Measurements from ENCODE around the gene TTLL9.

The TTLL9 gene

GRCh38 chr20:31837896-31838397 is 32.5 kb upstream of the TTLL9 start:
- DNase-seq: no peak

DNA sequence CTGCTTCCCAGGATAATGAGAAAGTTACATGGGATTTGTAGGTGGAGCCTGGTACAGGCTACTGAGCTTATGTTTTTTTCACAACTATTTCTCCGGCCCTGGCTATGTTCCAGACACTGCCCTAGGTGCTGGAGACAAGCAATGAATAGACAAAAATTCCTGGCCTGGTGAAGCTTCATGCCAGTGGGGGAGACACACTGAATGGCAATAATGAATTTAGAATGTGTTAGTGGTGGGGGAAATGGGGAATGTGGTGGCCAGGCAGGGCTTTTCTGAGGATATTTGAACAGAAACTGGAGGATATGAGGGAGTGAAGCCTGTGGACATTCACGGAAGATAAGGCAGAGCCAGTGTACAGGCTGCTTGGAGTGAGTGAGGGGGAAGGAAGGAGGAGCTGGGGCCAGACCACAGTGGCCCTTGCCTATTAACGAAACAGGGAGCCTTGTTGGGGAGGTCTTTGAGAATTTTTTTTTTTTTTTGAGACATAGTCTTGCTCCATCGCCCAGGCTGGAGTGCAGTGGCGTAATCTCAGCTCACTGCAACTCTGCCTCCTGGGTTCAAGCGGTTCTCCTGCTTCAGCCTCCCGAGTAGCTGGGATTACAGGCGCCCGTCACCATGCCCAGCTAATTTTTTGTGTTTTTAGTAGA is 31.7 kb upstream of the TTLL9 start:
- no peak for DNase-seq

DNA sequence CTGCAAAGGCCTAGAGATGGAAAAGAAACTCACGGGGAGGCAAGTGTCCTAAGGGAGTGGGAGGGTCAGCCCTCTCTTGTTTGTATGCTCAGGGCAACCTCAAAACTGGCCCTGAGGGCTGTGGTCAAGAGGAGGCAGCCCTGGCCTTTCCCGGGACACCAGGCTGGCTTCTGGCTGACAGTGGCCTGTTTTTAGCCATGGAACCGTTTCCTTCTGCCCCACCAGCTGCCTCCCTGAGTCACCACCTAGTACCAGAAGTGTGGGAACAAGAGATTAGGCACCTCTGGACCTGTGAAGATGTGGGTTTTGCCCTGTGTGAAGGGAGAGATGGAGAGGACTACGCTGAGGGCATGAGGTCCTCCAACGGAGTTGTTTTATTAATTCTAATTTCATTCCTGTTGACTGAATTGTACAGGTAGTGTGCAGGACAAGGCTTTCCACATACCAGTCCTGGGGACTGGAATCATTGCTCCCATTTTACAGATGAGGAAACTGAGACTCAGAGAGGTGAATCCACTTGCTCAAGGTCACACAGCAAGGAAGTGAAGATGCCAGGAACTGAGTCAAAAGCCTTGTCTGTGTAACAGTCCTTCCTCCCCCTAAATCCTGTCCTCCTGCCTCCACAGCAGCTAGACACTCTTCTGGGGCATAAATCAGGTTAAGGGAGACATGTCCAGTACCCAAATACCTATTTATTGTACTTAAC is 30.5 kb upstream of the TTLL9 start:
- no peak for DNase-seq

GRCh38 chr20:31840906-31841816 is 29.3 kb upstream of the TTLL9 start:
- DNase-seq: no peak

DNA sequence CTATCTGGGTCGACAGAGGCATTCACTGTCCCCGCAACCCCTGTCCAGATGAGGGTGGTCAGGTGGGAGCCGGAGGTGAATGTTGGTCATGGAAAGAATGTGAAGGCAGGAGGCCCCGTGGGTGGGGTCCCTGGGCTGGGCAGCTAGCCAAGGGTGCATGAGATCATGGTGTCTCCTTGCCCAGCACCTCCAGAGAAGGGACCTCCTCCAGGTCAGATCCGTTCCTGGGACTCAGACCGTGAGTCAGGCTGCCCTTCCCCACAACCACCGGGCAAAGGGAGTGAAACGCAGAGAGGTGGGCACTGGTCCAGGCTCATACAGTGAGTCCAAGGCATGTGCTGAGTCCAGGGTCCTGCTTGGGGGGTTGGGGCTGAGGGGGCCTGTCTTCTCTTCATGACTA is 28.5 kb upstream of the TTLL9 start:
- DNase-seq: no peak

GRCh38 chr20:31842471-31843157 is 27.8 kb upstream of the TTLL9 start:
- DNase-seq: no peak

- DNase-seq: no peak
These were observed 27.1 kb upstream of the TTLL9 start for GRCh38 chr20:31843288-31843687.

DNA sequence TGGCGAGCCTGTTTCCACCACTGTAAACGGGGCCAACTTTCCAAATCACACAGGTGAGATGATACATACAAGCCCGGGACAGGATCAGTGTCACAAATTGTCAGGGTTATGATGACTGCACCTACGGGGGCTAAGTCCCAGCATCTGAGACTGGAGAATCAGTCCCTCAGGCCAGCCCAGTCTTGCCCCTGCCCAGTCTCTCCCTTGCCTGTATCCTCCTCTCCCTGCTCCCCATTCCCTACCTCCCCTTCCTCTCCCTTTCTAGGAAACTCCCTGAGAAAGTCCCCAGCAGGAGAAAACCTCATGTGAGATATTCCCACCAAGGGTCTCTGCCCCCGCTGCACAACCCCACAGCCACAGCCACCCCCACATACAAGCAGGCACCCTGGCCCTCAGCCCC is 26.6 kb upstream of the TTLL9 start:
- no peak for DNase-seq

GRCh38 chr20:31844737-31845299 is 25.6 kb upstream of the TTLL9 start:
- DNase-seq: no peak

DNA sequence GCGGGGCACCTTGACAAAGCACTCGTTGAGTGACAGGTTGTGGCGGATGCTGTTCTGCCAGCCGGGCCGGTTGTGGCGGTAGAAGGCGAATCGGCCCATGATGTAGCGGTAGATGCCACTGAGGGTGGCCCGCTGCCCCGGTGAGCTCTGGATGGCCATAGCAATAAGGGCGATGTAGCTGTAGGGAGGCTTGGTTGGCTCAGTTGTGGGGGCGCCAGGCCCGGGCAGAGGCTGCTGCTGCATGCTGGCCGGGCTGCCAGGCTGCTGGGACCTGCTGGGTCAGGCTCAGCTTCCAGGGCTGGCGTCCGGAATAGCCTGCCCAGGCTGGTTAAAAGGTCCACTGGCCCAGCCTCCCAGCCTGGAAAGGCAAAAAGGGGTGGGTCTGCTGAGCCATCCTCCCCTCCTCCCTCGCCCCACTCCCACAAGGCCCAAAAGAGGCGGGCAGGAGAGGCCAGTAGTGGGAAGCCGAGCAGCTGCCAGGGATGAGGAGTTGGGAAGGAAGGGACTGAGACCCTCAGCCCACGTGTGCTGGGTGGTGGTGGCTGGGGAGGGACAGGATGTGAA is 25.1 kb upstream of the TTLL9 start, which contains the start of gene FOXS1:
Gene FOXS1 (minus strand): TSS at position 305 of the 564 bp plus-strand sequence. CDS start 62 bp downstream, at position 243.
- DNase-seq: no peak

GRCh38 chr20:31846793-31847138 is 23.7 kb upstream of the TTLL9 start:
- DNase-seq: no peak

DNA sequence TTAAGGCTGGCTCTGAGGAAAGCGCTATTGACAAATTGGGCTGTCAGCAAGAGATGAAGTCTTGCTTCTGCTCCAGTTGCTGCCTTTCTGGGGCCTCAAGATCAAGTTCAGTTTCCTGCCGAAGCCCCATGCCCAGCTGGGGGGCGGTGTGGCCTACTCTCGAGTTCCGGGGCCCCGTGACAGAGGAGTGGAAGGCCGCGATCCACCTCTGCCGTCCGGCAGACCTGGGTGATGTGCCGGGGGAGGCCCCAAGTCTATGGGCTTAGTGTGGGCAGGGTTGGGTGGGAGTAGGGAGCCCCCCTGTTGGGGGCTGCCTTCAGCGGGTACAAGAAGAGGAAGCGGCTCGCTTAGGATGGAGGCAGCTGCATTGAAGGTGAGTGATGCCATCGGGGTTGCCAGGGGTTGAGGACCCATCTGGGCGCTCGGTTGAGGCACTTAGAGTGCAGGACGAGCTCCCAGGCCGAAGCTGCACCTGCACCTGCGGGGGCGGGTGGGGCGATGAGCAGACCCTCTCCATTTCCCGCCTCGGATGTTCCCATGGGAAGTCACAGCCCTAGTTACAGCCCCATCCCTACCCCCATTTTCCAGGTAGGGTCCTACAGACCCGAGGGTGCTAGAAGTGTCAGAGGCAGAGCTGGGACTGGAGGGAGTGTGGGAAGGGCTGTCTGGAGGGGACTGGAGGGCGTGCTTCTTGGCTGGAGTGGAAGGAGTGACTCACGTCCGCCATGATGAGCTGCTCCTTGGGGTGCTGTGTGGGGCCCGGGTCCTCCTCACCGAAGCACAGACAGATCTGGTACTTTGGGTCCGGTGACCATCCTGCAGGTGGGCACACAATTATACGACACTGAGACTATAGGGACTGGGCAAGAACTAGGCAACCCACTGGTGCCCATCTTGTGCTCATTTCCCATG is 22.1 kb upstream of the TTLL9 start:
- no peak for DNase-seq

- no peak for DNase-seq
These were observed 21.0 kb upstream of the TTLL9 start for GRCh38 chr20:31849306-31849930.

DNA sequence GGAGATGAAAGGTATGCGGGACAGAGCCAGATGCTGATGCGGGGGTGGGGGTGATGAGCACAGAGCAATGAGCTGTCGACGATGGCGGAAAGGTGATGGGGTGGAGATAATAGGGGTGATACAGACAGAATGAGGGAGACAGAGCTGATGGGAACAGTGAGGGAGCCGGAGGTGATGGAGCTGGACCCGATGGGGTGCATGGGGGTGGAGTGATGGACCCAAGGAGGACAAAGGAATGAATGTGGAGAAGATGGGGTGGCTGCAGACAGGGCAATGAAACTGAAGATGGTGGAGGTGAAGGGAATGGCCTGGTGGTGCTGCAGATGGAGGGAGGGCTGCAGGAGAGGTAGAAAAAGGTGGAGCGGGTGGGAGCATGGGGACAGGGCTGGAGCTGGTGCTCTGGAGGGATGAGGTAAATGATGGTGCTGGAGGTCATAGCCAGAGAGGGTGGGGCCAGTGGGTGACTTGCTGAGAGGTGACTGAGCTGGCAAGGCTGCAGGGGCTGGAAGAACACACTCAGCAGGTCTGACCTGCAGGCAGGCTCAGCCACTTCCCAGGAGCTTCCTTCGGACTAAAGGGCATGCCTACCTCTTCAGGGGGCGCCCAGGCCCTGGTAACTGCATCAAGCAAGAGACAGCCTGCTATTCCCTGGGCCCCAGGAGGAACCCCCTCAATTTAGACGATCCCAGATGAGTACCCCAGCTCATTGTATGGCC is 19.0 kb upstream of the TTLL9 start:
- no peak for DNase-seq

- DNase-seq: no peak
These were observed 17.0 kb upstream of the TTLL9 start for GRCh38 chr20:31853481-31853880.

DNA sequence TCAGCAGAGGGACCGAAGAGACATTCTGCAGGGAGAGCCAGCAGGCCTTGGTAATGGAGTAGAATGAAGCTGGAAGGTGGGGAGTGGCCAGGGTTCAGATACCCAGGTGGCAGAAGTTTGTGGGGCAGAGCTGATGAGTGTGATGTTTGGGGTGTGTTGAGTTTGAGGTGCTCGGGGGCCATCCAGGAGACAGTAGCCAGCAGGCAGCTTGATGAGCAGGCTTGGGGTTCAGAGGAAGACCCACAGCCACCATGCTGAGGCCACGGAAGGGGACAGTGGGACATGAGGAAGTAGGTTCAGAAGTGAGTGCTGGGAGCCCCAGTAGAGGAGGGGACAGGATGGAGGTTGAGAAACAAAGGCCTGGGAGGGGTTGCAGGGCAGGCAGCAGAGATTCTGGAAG is 13.9 kb upstream of the TTLL9 start:
- DNase-seq: no peak

- DNase-seq: no peak
These were observed 12.3 kb upstream of the TTLL9 start for GRCh38 chr20:31857861-31858759.

DNA sequence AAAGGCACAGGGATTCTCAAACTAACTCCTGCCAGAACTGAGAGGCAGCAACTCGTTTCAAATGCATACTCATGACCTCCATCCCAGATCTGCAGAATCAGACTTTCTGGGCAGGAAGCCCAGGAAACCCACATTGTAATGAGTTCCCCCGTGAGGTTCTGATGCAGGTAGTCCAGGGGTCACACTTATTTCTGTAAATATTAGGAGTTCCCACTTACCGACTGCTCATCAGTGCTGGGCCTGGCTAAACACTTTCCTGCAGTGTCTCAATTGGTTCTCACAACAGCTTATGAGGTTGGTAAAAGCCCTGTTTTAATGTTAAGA is 11.7 kb upstream of the TTLL9 start:
- DNase-seq: no peak
